HepG2 (cell line): Measurements from ENCODE around the gene NFATC3. TPM values are rescaled to one million over a fixed set of nuclear protein-coding genes. Genes with fewer than 3 reads are reported as not detected.

Experiments used
- DR1 ChIP-seq: sonication (generic); formaldehyde crosslinking; IDR thresholded peaks from 2 replicates; pipeline ENCODE4 v1.8.0; 2021; ENCODE audit warnings: mild to moderate bottlenecking, missing genetic modification reagents, inconsistent platforms
- FOXJ3 ChIP-seq: sonication (generic); formaldehyde crosslinking; IDR thresholded peaks from 2 replicates; pipeline ENCODE4 v1.4.0; 2020; ENCODE audit warnings: missing genetic modification reagents, mild to moderate bottlenecking, borderline replicate concordance
- HNRNPH1 ChIP-seq: fragments of 200-400 bp; formaldehyde crosslinking; optimal IDR thresholded peaks from 2 replicates; pipeline ENCODE3; 2017; ENCODE audit warnings: mild to moderate bottlenecking, low read depth, low read length
- MED1 ChIP-seq: sonication (generic); formaldehyde crosslinking; IDR thresholded peaks from 2 replicates; pipeline ENCODE4 v1.4.0; 2020; ENCODE audit warnings: missing genetic modification reagents
- ZNF329 ChIP-seq: sonication (generic); formaldehyde crosslinking; IDR thresholded peaks from 2 replicates; pipeline ENCODE4 v1.9.0; 2021; ENCODE audit warnings: low read depth, mild to moderate bottlenecking, missing genetic modification reagents
- ZNF577 ChIP-seq: sonication (generic); formaldehyde crosslinking; IDR thresholded peaks from 2 replicates; pipeline ENCODE4 v1.4.0; 2020; ENCODE audit warnings: mild to moderate bottlenecking, low read depth, missing genetic modification reagents, borderline replicate concordance
- polyA plus RNA-seq, 8 experiments: library from polyadenylated mRNA; depleted of rRNA in 3 of 8; stranded (reverse) in 7 of 8; unstranded in 1 of 8; fragments of >200 nt; fragmentation: Illumina TruSeq in 4 of 8; extraction: Trizol in 4 of 8; gene quantifications; 2 replicates each; pipeline versions ENCODE4 v1.2.1 to v1.2.3, GENCODE V29; 2011 to 2016; ENCODE audit warnings: low read depth in 4 of 8, missing spikeins in 1 of 8, mixed read lengths in 1 of 8; ENCODE audit not compliant: insufficient read depth in 1 of 8
- total RNA-seq, 5 experiments: library from RNA; depleted of rRNA; stranded (reverse); fragments of >200 nt; fragmentation: Illumina TruSeq; extraction: Trizol; gene quantifications; 2 replicates each; pipeline ENCODE4 v1.2.3, GENCODE V29; 2016; ENCODE audit warnings: low read depth in 1 of 5
- TF ChIP-seq, protein P1 (sequence below): sonication (generic); formaldehyde crosslinking; IDR thresholded peaks from 2 replicates; pipeline ENCODE4 v1.8.1; 2023; ENCODE audit warnings: mild to moderate bottlenecking, missing genetic modification reagents
- TF ChIP-seq, protein P2 (sequence below): sonication (generic); formaldehyde crosslinking; IDR thresholded peaks from 2 replicates; pipeline ENCODE4 v1.5.1; 2020; ENCODE audit warnings: mild to moderate bottlenecking, missing genetic modification reagents, borderline replicate concordance
- TF ChIP-seq, protein P3 (sequence below): IDR thresholded peaks from 2 replicates; pipeline ENCODE4 v1.6.1; 2016; ENCODE audit warnings: control low read depth
- TF ChIP-seq, protein P4 (sequence below): sonication (generic); formaldehyde crosslinking; IDR thresholded peaks from 2 replicates; pipeline ENCODE4 v1.4.0; 2020; ENCODE audit warnings: mild to moderate bottlenecking, missing genetic modification reagents
- TF ChIP-seq, protein P5 (sequence below): IDR thresholded peaks from 2 replicates; pipeline ENCODE4 v1.6.1; 2018; ENCODE audit warnings: missing genetic modification reagents
- TF ChIP-seq, protein P6 (sequence below): sonication (generic); formaldehyde crosslinking; IDR thresholded peaks from 2 replicates; pipeline ENCODE4 v1.4.0; 2020; ENCODE audit warnings: missing genetic modification reagents, borderline replicate concordance

NFATC3 gene
- total and polyA plus RNA-seq, 2 of the 13 experiments (the other 11 are each of a cell fraction or from before 2014, with no cell fraction given): 52.6 to 62.7 TPM

DNA sequence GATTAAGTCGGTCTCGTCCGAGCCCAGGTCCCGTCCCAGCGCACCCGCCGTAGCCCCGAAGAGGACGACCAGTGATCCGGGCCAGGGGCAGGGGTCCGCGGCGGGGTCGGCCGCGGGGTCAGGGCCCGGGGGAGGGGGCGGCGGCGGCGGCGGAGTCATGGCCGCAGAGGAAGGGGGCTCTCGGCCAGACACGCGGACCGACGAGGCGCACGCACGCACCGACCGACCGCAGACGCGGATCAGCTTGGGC is 150.6 kb downstream of the NFATC3 start, which contains the start of gene ESRP2 (continued):
- no peak for TF ChIP-seq ZNF329 (CRISPR knock-in tag)
- TF ChIP-seq, protein P1, sequence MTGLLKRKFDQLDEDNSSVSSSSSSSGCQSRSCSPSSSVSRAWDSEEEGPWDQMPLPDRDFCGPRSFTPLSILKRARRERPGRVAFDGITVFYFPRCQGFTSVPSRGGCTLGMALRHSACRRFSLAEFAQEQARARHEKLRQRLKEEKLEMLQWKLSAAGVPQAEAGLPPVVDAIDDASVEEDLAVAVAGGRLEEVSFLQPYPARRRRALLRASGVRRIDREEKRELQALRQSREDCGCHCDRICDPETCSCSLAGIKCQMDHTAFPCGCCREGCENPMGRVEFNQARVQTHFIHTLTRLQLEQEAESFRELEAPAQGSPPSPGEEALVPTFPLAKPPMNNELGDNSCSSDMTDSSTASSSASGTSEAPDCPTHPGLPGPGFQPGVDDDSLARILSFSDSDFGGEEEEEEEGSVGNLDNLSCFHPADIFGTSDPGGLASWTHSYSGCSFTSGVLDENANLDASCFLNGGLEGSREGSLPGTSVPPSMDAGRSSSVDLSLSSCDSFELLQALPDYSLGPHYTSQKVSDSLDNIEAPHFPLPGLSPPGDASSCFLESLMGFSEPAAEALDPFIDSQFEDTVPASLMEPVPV (CRISPR knock-in tag): no peak
- no peak for TF ChIP-seq MED1 (CRISPR knock-in tag)
- TF ChIP-seq, protein P2, sequence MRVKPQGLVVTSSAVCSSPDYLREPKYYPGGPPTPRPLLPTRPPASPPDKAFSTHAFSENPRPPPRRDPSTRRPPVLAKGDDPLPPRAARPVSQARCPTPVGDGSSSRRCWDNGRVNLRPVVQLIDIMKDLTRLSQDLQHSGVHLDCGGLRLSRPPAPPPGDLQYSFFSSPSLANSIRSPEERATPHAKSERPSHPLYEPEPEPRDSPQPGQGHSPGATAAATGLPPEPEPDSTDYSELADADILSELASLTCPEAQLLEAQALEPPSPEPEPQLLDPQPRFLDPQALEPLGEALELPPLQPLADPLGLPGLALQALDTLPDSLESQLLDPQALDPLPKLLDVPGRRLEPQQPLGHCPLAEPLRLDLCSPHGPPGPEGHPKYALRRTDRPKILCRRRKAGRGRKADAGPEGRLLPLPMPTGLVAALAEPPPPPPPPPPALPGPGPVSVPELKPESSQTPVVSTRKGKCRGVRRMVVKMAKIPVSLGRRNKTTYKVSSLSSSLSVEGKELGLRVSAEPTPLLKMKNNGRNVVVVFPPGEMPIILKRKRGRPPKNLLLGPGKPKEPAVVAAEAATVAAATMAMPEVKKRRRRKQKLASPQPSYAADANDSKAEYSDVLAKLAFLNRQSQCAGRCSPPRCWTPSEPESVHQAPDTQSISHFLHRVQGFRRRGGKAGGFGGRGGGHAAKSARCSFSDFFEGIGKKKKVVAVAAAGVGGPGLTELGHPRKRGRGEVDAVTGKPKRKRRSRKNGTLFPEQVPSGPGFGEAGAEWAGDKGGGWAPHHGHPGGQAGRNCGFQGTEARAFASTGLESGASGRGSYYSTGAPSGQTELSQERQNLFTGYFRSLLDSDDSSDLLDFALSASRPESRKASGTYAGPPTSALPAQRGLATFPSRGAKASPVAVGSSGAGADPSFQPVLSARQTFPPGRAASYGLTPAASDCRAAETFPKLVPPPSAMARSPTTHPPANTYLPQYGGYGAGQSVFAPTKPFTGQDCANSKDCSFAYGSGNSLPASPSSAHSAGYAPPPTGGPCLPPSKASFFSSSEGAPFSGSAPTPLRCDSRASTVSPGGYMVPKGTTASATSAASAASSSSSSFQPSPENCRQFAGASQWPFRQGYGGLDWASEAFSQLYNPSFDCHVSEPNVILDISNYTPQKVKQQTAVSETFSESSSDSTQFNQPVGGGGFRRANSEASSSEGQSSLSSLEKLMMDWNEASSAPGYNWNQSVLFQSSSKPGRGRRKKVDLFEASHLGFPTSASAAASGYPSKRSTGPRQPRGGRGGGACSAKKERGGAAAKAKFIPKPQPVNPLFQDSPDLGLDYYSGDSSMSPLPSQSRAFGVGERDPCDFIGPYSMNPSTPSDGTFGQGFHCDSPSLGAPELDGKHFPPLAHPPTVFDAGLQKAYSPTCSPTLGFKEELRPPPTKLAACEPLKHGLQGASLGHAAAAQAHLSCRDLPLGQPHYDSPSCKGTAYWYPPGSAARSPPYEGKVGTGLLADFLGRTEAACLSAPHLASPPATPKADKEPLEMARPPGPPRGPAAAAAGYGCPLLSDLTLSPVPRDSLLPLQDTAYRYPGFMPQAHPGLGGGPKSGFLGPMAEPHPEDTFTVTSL (CRISPR knock-in tag): no peak
- TF ChIP-seq HNRNPH1: no peak
- no peak for TF ChIP-seq DR1 (CRISPR knock-in tag)
- no peak for TF ChIP-seq ZNF577
- TF ChIP-seq, protein P3, sequence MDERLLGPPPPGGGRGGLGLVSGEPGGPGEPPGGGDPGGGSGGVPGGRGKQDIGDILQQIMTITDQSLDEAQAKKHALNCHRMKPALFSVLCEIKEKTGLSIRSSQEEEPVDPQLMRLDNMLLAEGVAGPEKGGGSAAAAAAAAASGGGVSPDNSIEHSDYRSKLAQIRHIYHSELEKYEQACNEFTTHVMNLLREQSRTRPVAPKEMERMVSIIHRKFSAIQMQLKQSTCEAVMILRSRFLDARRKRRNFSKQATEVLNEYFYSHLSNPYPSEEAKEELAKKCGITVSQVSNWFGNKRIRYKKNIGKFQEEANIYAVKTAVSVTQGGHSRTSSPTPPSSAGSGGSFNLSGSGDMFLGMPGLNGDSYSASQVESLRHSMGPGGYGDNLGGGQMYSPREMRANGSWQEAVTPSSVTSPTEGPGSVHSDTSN (CRISPR knock-in tag): no peak
- TF ChIP-seq, protein P4, sequence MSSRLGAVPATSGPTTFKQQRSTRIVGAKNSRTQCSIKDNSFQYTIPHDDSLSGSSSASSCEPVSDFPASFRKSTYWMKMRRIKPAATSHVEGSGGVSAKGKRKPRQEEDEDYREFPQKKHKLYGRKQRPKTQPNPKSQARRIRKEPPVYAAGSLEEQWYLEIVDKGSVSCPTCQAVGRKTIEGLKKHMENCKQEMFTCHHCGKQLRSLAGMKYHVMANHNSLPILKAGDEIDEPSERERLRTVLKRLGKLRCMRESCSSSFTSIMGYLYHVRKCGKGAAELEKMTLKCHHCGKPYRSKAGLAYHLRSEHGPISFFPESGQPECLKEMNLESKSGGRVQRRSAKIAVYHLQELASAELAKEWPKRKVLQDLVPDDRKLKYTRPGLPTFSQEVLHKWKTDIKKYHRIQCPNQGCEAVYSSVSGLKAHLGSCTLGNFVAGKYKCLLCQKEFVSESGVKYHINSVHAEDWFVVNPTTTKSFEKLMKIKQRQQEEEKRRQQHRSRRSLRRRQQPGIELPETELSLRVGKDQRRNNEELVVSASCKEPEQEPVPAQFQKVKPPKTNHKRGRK (CRISPR knock-in tag): no peak
- no peak for TF ChIP-seq FOXJ3 (CRISPR knock-in tag)
- TF ChIP-seq, protein P5, sequence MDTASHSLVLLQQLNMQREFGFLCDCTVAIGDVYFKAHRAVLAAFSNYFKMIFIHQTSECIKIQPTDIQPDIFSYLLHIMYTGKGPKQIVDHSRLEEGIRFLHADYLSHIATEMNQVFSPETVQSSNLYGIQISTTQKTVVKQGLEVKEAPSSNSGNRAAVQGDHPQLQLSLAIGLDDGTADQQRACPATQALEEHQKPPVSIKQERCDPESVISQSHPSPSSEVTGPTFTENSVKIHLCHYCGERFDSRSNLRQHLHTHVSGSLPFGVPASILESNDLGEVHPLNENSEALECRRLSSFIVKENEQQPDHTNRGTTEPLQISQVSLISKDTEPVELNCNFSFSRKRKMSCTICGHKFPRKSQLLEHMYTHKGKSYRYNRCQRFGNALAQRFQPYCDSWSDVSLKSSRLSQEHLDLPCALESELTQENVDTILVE (CRISPR knock-in tag): no peak
- TF ChIP-seq, protein P6, sequence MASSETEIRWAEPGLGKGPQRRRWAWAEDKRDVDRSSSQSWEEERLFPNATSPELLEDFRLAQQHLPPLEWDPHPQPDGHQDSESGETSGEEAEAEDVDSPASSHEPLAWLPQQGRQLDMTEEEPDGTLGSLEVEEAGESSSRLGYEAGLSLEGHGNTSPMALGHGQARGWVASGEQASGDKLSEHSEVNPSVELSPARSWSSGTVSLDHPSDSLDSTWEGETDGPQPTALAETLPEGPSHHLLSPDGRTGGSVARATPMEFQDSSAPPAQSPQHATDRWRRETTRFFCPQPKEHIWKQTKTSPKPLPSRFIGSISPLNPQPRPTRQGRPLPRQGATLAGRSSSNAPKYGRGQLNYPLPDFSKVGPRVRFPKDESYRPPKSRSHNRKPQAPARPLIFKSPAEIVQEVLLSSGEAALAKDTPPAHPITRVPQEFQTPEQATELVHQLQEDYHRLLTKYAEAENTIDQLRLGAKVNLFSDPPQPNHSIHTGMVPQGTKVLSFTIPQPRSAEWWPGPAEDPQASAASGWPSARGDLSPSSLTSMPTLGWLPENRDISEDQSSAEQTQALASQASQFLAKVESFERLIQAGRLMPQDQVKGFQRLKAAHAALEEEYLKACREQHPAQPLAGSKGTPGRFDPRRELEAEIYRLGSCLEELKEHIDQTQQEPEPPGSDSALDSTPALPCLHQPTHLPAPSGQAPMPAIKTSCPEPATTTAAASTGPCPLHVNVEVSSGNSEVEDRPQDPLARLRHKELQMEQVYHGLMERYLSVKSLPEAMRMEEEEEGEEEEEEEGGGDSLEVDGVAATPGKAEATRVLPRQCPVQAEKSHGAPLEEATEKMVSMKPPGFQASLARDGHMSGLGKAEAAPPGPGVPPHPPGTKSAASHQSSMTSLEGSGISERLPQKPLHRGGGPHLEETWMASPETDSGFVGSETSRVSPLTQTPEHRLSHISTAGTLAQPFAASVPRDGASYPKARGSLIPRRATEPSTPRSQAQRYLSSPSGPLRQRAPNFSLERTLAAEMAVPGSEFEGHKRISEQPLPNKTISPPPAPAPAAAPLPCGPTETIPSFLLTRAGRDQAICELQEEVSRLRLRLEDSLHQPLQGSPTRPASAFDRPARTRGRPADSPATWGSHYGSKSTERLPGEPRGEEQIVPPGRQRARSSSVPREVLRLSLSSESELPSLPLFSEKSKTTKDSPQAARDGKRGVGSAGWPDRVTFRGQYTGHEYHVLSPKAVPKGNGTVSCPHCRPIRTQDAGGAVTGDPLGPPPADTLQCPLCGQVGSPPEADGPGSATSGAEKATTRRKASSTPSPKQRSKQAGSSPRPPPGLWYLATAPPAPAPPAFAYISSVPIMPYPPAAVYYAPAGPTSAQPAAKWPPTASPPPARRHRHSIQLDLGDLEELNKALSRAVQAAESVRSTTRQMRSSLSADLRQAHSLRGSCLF: no peak
